CD4-positive, alpha-beta T cell (primary cell): ENCODE results near the gene PSD. TPM values are rescaled to one million over a fixed set of nuclear protein-coding genes. Genes with fewer than 3 reads are reported as not detected.

ENCODE experiments used
- ATAC-seq: fragments of 200-7000 bp; cut with Tn5 transposase; one replicate; pipeline ENCODE4 v1.10.0; 2022; ENCODE audit warnings: mild to moderate bottlenecking; ENCODE audit not compliant: poor library complexity
- CTCF ChIA-PET: fragments of 350-600 bp; sonication (Branson Sonifier 250); formaldehyde crosslinking; loops from one replicate; lab custom pipeline; 2021; ENCODE audit warnings: antibody characterized with exemption, inconsistent platforms; lab: Charles Lee
- POLR2A ChIA-PET: fragments of 350-600 bp; sonication (Branson Sonifier 250); formaldehyde crosslinking; loops from one replicate; lab custom pipeline; 2021; ENCODE audit warnings: antibody characterized with exemption, inconsistent platforms; lab: Charles Lee
- DNase-seq, 14 experiments: peaks; one replicate each; pipeline ENCODE4 v3.0.0-alpha.2; 2013 to 2020; ENCODE audit warnings: mixed read lengths in 2 of 14
- H3K27ac ChIP-seq, 2 donors: one replicate each; pipeline versions ENCODE4 v1.5.1 to v1.7.0; 2013; ENCODE audit warnings: low read length in 2 of 2, low read depth in 1 of 2, mild to moderate bottlenecking in 1 of 2
- H3K27me3 ChIP-seq, 2 experiments: 1 replicate in 1 of 2; 2 replicates in 1 of 2; pipeline versions ENCODE4 v1.6.1 to v1.7.0; 2013; ENCODE audit warnings: low read length in 2 of 2, control low read depth in 1 of 2, mild to moderate bottlenecking in 1 of 2, moderate library complexity in 1 of 2; ENCODE audit not compliant: insufficient read depth in 2 of 2, control insufficient read depth in 1 of 2
- H3K36me3 ChIP-seq: one replicate; pipeline ENCODE4 v1.6.1; 2013; ENCODE audit warnings: low read length, control low read depth; ENCODE audit not compliant: insufficient read depth
- H3K4me1 ChIP-seq: one replicate; pipeline ENCODE4 v1.6.1; 2013; ENCODE audit warnings: low read length, control low read depth; ENCODE audit not compliant: insufficient read depth
- H3K4me3 ChIP-seq: one replicate; pipeline ENCODE4 v1.5.1; 2013; ENCODE audit warnings: mild to moderate bottlenecking, low read length, moderate library complexity
- H3K9me3 ChIP-seq, 2 experiments: 1 replicate in 1 of 2; 2 replicates in 1 of 2; pipeline versions ENCODE4 v1.6.1 to v1.7.0; 2013; ENCODE audit warnings: low read length in 2 of 2, mild to moderate bottlenecking in 2 of 2, control low read depth in 1 of 2, moderate library complexity in 1 of 2; ENCODE audit not compliant: control insufficient read depth in 1 of 2, insufficient read depth in 1 of 2
- H3K27ac Mint-ChIP-seq: one replicate; pipeline ENCODE4 v1.8.0; 2020; ENCODE audit warnings: mixed read lengths
- H3K27me3 Mint-ChIP-seq: one replicate; pipeline ENCODE4 v1.8.0; 2021; ENCODE audit warnings: mixed read lengths
- H3K36me3 Mint-ChIP-seq: one replicate; pipeline ENCODE4 v1.8.0; 2021; ENCODE audit warnings: low read depth, mixed read lengths
- H3K4me1 Mint-ChIP-seq: one replicate; pipeline ENCODE4 v1.8.0; 2021; ENCODE audit warnings: low read depth, mixed read lengths
- H3K4me3 Mint-ChIP-seq: one replicate; pipeline ENCODE4 v1.8.0; 2020; ENCODE audit warnings: mild to moderate bottlenecking, mixed read lengths
- H3K9me3 Mint-ChIP-seq: one replicate; pipeline ENCODE4 v1.8.0; 2020; ENCODE audit warnings: mixed read lengths
- CTCF ChIP-seq: fragments of 200-600 bp; IDR thresholded peaks from one replicate; pipeline ENCODE4 v1.8.0; 2022; ENCODE audit warnings: antibody characterized with exemption, mild to moderate bottlenecking
- intact Hi-C, 2 experiments: fragments of 100-400 bp; cut with DNase I in 1 of 2; cut with micrococcal nuclease in 1 of 2; formaldehyde crosslinking; loops; one replicate each; pipeline versions ENCODE4 v1.15.1 to v1.9.0; 2023 to 2025; cut with DNase I, micrococcal nuclease
- total RNA-seq, 174 experiments: library from RNA in 2 of 174; stranded (reverse) in 2 of 174; gene quantifications; one replicate each; pipeline ENCODE4 v1.2.3 and lab custom pipeline; 2021 to 2026

Gene PSD
- total RNA-seq, 2 experiments from 2014 or later = 16.7 to 17.8 TPM

DNA sequence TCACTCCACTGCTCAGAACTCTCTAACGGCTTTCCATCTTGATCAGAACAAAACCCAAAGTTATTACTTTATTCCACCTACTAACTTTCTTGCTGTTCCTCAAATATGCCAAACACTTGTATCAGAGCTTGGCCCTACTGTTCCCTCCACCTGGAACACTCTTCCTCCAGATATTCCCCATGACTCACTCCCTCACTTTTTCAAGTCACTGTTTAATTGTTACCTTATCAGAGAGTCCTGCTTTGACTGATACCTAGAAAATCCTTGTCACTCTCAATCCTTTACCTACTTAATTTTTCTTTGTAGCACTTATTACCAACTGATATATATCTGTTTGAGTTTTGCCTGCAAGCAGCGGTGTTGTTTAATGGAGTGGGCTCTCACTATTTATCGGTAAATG lies 28.7 kb downstream of the PSD start:
- CTCF ChIA-PET = interaction anchor here (1.2 to 1.7 kb wide), 3 partner anchors 10 to 89 kb away, joined by 3 to 6 read pairs (median 4); no protein-coding TSS in a partner anchor

DNA sequence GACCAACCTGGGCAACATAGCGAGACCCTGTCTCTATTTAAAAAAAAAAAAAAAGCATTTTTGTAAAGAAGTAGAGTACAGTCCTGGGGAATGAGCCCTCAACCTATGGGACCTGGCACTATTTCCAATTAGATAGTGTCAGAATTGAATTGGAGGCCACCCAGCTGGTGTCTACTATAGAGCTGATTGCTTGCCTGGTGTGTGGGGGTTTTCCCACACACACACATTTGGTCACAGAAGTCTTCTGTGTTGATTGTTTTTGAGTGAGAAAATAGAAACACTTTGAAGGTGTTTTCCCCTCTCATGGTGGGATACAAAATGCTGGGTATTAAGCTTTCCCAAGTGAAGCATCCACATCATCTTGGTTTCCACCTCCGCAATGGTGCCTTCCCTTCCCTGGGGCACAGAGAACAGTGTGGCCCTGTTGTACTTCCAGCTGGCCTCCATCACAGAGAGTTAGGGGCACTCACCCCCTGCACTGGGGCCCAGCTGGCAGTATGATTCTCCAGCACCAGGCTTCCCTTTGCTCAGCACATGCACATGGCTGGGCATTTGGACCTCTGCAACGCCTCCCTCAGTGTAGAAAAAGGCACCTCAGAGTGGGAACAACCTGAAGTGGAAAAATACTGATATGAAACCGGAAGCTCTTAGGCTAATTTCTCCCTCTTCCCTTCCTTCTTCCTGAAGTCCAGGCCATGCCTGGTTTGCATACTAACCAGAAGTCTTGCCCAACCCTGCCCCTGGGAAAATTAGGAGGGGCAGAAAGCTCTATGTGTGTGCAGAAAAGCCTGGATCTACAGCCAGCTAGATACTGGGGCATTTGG lies 33.8 kb downstream of the PSD start:
- Histone ChIP-seq H3K27ac (no peak overlapping the region), H3K36me3 (peaks cover 26% of the 10 kb centered on the region), H3K4me1 (no peaks in the 10 kb centered on the region), H3K9me3 (no peaks in the 10 kb centered on the region), H3K4me3 (no peak overlapping the region), H3K27me3 (no peaks in the 10 kb centered on the region)
- intact Hi-C loops = no loop called here
- ATAC-seq = no peak
- ChIA-PET CTCF (interaction anchor here (0.8 to 3.0 kb wide), 7 partner anchors 9 to 155 kb away, joined by 3 to 10 read pairs (median 8); no protein-coding TSS in a partner anchor), POLR2A (interaction anchor here (1.9 kb wide), 1 partner anchor 9 kb away, joined by 11 read pairs; no protein-coding TSS in a partner anchor)
- Mint-ChIP-seq H3K4me3 (no peak overlapping the region), H3K36me3 (peaks cover 28% of the 10 kb centered on the region), H3K27me3 (no peaks in the 10 kb centered on the region), H3K27ac (no peak overlapping the region), H3K4me1 (no peaks in the 10 kb centered on the region), H3K9me3 (no peaks in the 10 kb centered on the region)
- peak in 1 of 14 experiments; percentile 25 for DNase-seq
- TF ChIP-seq CTCF = no peak

More for the DNA sequence above, 28.7 kb downstream of the PSD start:
- Histone ChIP-seq H3K4me1 (peaks cover 16% of the 10 kb centered on the region), H3K9me3 (no peaks in the 10 kb centered on the region), H3K27me3 (no peaks in the 10 kb centered on the region), H3K27ac (no peak overlapping the region), H3K36me3 (no peaks in the 10 kb centered on the region), H3K4me3 (no peak overlapping the region)
- TF ChIP-seq CTCF = no peak
- ATAC-seq (no peak), DNase-seq (no peak)
- POLR2A ChIA-PET = no interaction called here
- no peak overlapping the region for H3K4me3 Mint-ChIP-seq
- peaks cover 12% of the 10 kb centered on the region for H3K36me3 Mint-ChIP-seq
- H3K4me1 Mint-ChIP-seq = peaks cover 14% of the 10 kb centered on the region
- H3K9me3 Mint-ChIP-seq = no peaks in the 10 kb centered on the region
- intact Hi-C loops = loop anchor here (5.0 to 10.0 kb wide), 3 partner anchors 192 to 355 kb away; partner anchors contain the start of genes TRIM8 (in 1 of the 2) and WBP1L (in 1 of the 2)
- H3K27me3 Mint-ChIP-seq = no peaks in the 10 kb centered on the region
- H3K27ac Mint-ChIP-seq = no peak overlapping the region

DNA sequence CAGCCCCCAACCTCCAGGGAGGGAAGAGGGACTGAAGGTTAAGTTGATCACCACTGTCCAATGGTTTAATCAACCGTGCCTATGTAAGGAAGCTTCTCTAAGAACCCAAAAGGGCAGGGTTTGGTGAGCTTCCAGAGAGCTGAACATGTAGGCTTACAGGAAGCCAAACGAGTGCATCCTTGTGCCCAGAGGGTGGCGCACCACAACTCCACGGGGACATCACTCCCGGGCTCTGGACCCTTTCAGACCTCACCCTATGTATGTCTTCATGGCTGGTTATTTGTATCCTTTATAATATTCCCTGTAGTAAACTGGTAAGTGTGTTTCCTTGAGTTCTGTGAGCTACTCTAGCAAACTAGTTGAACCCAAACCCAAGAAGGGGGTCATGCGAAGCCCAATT lies 34.5 kb downstream of the PSD start:
- Histone ChIP-seq H3K4me3 (no peak overlapping the region), H3K4me1 (no peaks in the 10 kb centered on the region), H3K27ac (no peak overlapping the region), H3K36me3 (peaks cover 33% of the 10 kb centered on the region), H3K27me3 (no peaks in the 10 kb centered on the region), H3K9me3 (no peaks in the 10 kb centered on the region)
- no peaks in the 10 kb centered on the region for H3K27me3 Mint-ChIP-seq
- H3K36me3 Mint-ChIP-seq = peaks cover 35% of the 10 kb centered on the region
- no peaks in the 10 kb centered on the region for H3K4me1 Mint-ChIP-seq
- ATAC-seq = no peak
- CTCF ChIA-PET = interaction anchor here (0.9 to 3.0 kb wide), 8 partner anchors 10 to 200 kb away, joined by 3 to 10 read pairs (median 6); no protein-coding TSS in a partner anchor
- POLR2A ChIA-PET = interaction anchor here (0.9 to 1.3 kb wide), 2 partner anchors 10 to 299 kb away, joined by 3 read pairs; no protein-coding TSS in a partner anchor
- no peak for TF ChIP-seq CTCF
- peak in 3 of 14 experiments; percentile 26 to 57 (median 48) for DNase-seq
- intact Hi-C loops = no loop called here
- H3K27ac Mint-ChIP-seq = no peak overlapping the region
- H3K9me3 Mint-ChIP-seq = no peaks in the 10 kb centered on the region
- H3K4me3 Mint-ChIP-seq = no peak overlapping the region
